A549 (cell line): ENCODE data around the gene TEAD3. TPM values are rescaled to one million over a fixed set of nuclear protein-coding genes. Genes with fewer than 3 reads are reported as not detected.

Experiments
- ATAC-seq, 2 experiments: fragments of 200-7000 bp in 1 of 2; fragments of >200 bp in 1 of 2; cut with Nextera tagmentation in 1 of 2; cut with Tn5 transposase in 1 of 2; 3 replicates each; pipeline versions ENCODE4 v1.8.0 to v1.9.1; 2018 to 2020; ENCODE audit warnings: mild to moderate bottlenecking in 1 of 2, moderate library complexity in 1 of 2
- CTCF ChIA-PET: fragments of 300-600 bp; sonication (Branson Sonifier 250); formaldehyde crosslinking; extraction: SDS; loops from one replicate; lab custom pipeline; 2021; ENCODE audit warnings: antibody characterized with exemption, inconsistent platforms; lab: Yijun Ruan, JAX
- POLR2A ChIA-PET: fragments of 350-600 bp; formaldehyde crosslinking; extraction: SDS; loops from one replicate; lab custom pipeline; 2021; ENCODE audit warnings: antibody characterized with exemption, inconsistent platforms; lab: Yijun Ruan, JAX
- DNase-seq, 2 experiments: peaks; one replicate each; pipeline versions ENCODE4 v3.0.0 to v3.0.0-alpha.2; 2011 to 2016; ENCODE audit warnings: low read depth in 1 of 2, low spot score in 1 of 2
- FAIRE-seq: peaks from 2 replicates; lab custom pipeline; 2011; peaks lifted over from hg19 to GRCh38; lab: Jason Lieb, UNC
- H3K27ac ChIP-seq, 2 experiments: fragments of >200 bp; sonication (Bioruptor Twin); formaldehyde crosslinking; 3 replicates each; pipeline ENCODE4 v1.5.1; 2016 to 2017
- H3K4me1 ChIP-seq: fragments of >200 bp; sonication (Bioruptor Twin); formaldehyde crosslinking; 3 replicates; pipeline ENCODE4 v1.6.1; 2016
- H3K4me2 ChIP-seq: fragments of >200 bp; sonication (Bioruptor Twin); formaldehyde crosslinking; 3 replicates; pipeline ENCODE4 v1.6.1; 2016
- H3K4me3 ChIP-seq: fragments of >200 bp; sonication (Bioruptor Twin); formaldehyde crosslinking; 3 replicates; pipeline ENCODE4 v1.5.1; 2016
- H3K9me3 ChIP-seq: fragments of >200 bp; sonication (Bioruptor Twin); formaldehyde crosslinking; 3 replicates; pipeline ENCODE4 v1.6.1; 2016
- ATOH8 ChIP-seq: fragments of 250-450 bp; sonication (Bioruptor Pico); IDR thresholded peaks from 2 replicates; pipeline ENCODE4 v1.5.0; 2020; ENCODE audit warnings: low read depth, mild to moderate bottlenecking, moderate library complexity
- BHLHE40 ChIP-seq: IDR thresholded peaks from 2 replicates; pipeline ENCODE4 v1.6.1; 2012; ENCODE audit warnings: low read depth, low read length, inconsistent platforms
- CBX2 ChIP-seq: fragments of 200-600 bp; sonication (generic); IDR thresholded peaks from 2 replicates; pipeline ENCODE4 v1.6.1; 2016; ENCODE audit warnings: low read depth, mild to moderate bottlenecking, borderline replicate concordance
- CEBPB ChIP-seq, 2 experiments: fragments of >200 bp in 1 of 2; sonication (Bioruptor Twin) in 1 of 2; formaldehyde crosslinking in 1 of 2; IDR thresholded peaks; 2 replicates each; pipeline ENCODE4 v1.6.1; 2012 to 2016
- CHD4 ChIP-seq: fragments of 200-600 bp; sonication (generic); IDR thresholded peaks from 2 replicates; pipeline ENCODE4 v1.6.1; 2016; ENCODE audit warnings: antibody characterized with exemption, mild to moderate bottlenecking, borderline replicate concordance
- CTCF ChIP-seq: fragments of >200 bp; sonication (Bioruptor Twin); formaldehyde crosslinking; IDR thresholded peaks from 3 replicates; pipeline ENCODE4 v1.5.1; 2016
- E2F6 ChIP-seq: IDR thresholded peaks from 2 replicates; pipeline ENCODE4 v1.6.1; 2012; ENCODE audit warnings: low read depth, borderline replicate concordance
- EP300 ChIP-seq, 2 experiments: fragments of >200 bp; sonication (Bioruptor Twin); formaldehyde crosslinking; IDR thresholded peaks; 2 replicates in 1 of 2; 3 replicates in 1 of 2; pipeline ENCODE4 v1.6.1; 2016 to 2017
- FOSL2 ChIP-seq, 2 experiments: fragments of 450-650 bp in 1 of 2; fragments of >200 bp in 1 of 2; sonication (Bioruptor Twin) in 1 of 2; formaldehyde crosslinking; IDR thresholded peaks; 2 replicates each; pipeline versions ENCODE4 v1.5.0 to v1.6.1; 2016 to 2020; ENCODE audit warnings: mild to moderate bottlenecking in 1 of 2, moderate library complexity in 1 of 2
- GATA3 ChIP-seq: IDR thresholded peaks from 2 replicates; pipeline ENCODE4 v1.6.1; 2012; ENCODE audit warnings: borderline replicate concordance
- HDAC2 ChIP-seq: fragments of 200-600 bp; sonication (generic); IDR thresholded peaks from 2 replicates; pipeline ENCODE4 v1.6.1; 2016
- HOXB13 ChIP-seq: fragments of 250-450 bp; sonication (Bioruptor Pico); IDR thresholded peaks from 2 replicates; pipeline ENCODE4 v1.5.0; 2020; ENCODE audit warnings: low read depth, mild to moderate bottlenecking, moderate library complexity
- JUN ChIP-seq, 2 experiments: fragments of >200 bp; sonication (Bioruptor Twin); formaldehyde crosslinking; IDR thresholded peaks; 2 replicates in 1 of 2; 3 replicates in 1 of 2; pipeline ENCODE4 v1.6.1; 2016 to 2017
- KDM1A ChIP-seq: fragments of 200-600 bp; sonication (generic); IDR thresholded peaks from 2 replicates; pipeline ENCODE4 v1.6.1; 2016; ENCODE audit warnings: low read depth, mild to moderate bottlenecking
- KDM5A ChIP-seq: fragments of 200-600 bp; sonication (generic); IDR thresholded peaks from 2 replicates; pipeline ENCODE4 v1.6.1; 2016; ENCODE audit warnings: antibody characterized with exemption, mild to moderate bottlenecking
- NR3C1 ChIP-seq: fragments of >200 bp; sonication (Bioruptor Twin); formaldehyde crosslinking; IDR thresholded peaks from 3 replicates; pipeline ENCODE4 v1.6.1; 2017
- POLR2A ChIP-seq: IDR thresholded peaks from 2 replicates; pipeline ENCODE4 v1.6.1; 2012; ENCODE audit warnings: mild to moderate bottlenecking, low read length
- REST ChIP-seq: fragments of 200-600 bp; sonication (generic); IDR thresholded peaks from 2 replicates; pipeline ENCODE4 v1.6.1; 2016; ENCODE audit warnings: antibody characterized with exemption, mild to moderate bottlenecking, moderate library complexity
- ZFP36 ChIP-seq: fragments of 450-650 bp; IDR thresholded peaks from 2 replicates; pipeline ENCODE4 v1.6.1; 2014; ENCODE audit warnings: borderline replicate concordance; ENCODE audit not compliant: partially characterized antibody
- ZSCAN20 ChIP-seq: fragments of 250-450 bp; sonication (Bioruptor Pico); IDR thresholded peaks from 2 replicates; pipeline ENCODE4 v1.8.0; 2022; ENCODE audit warnings: mild to moderate bottlenecking, moderate library complexity
- WGBS: methylation state at CpG from one replicate; pipeline ENCODE4 v1.1.6; 2017; ENCODE audit errors: missing lambda C conversion rate; 5-methylcytosine and 5-hydroxymethylcytosine counted together
- polyA plus RNA-seq, 4 experiments: library from polyadenylated mRNA; depleted of rRNA in 3 of 4; stranded (reverse); fragments of >200 nt; fragmentation: RNase III in 1 of 4; extraction: RNeasy Plus Mini Kit Qiagen cat#74134 plus additional on column Dnase treatment in 1 of 4; gene quantifications; 2 replicates in 3 of 4; 3 replicates in 1 of 4; pipeline ENCODE4 v1.2.3, GENCODE V29; 2011 to 2017

TEAD3 gene
- polyA plus RNA-seq, 2 of the 4 experiments (the other 2 are of a cell fraction), result 2.1 to 4.2 TPM

GRCh38 chr6:35483893-35484645 lies 12.8 kb downstream of the TEAD3 start:
- POLR2A ChIA-PET, result no interaction called here

GRCh38 chr6:35483490-35483889 lies 13.4 kb downstream of the TEAD3 start:
- Histone ChIP-seq H3K27ac (no peak overlapping the region), H3K4me2 (no peak overlapping the region), H3K9me3 (no peaks in the 10 kb centered on the region), H3K4me3 (no peak overlapping the region), H3K4me1 (peaks cover 24% of the 10 kb centered on the region)
- DNase-seq (no peak), FAIRE-seq (no peak), ATAC-seq (no peak)
- no peak for TF ChIP-seq ATOH8 (CRISPR knock-in tag)
- TF ChIP-seq KDM5A, result no peak
- no peak for TF ChIP-seq KDM1A
- CTCF ChIA-PET, result interaction anchor here (0.5 to 1.1 kb wide), 4 partner anchors 8 to 769 kb away, joined by 3 to 4 read pairs (median 3); no protein-coding TSS in a partner anchor
- POLR2A ChIA-PET, result no interaction called here
- WGBS, result 94% methylated on average over 2 of the region's 3 CpGs

More at GRCh38 chr6:35483893-35484645, 12.8 kb downstream of the TEAD3 start:
- CTCF ChIA-PET, result interaction anchor here (0.5 to 1.1 kb wide), 6 partner anchors 8 to 770 kb away, joined by 3 to 4 read pairs (median 3); partner anchors contain the start of gene PPARD
- Histone ChIP-seq H3K4me3 (no peak overlapping the region), H3K27ac (no peak overlapping the region; a peak in 1 of 6 replicates), H3K9me3 (no peaks in the 10 kb centered on the region), H3K4me2 (no peak overlapping the region), H3K4me1 (peaks cover 25% of the 10 kb centered on the region)
- DNase-seq (no peak), ATAC-seq (no peak), FAIRE-seq (no peak)
- TF ChIP-seq HOXB13 (CRISPR knock-in tag) (no peak), GATA3 (no peak), ZFP36 (peak; percentile 42)
- 93% methylated on average over 10 of the region's 13 CpGs for WGBS

- H3K4me1 ChIP-seq, result peaks cover 20% of the 10 kb centered on the region
- DNase-seq (no peak), FAIRE-seq (no peak), ATAC-seq (no peak)
- ChIA-PET POLR2A (no interaction called here), CTCF (interaction anchor here (1.1 kb wide), 1 partner anchor 9 kb away, joined by 4 read pairs; no protein-coding TSS in a partner anchor)
- TF ChIP-seq HOXB13 (CRISPR knock-in tag) (no peak), HDAC2 (no peak), BHLHE40 (no peak), CHD4 (no peak), KDM5A (no peak), CBX2 (no peak), CTCF (no peak), REST (no peak), EP300 (IDR thresholded peaks at IDR 0.05) (no peak), NR3C1 (no peak), POLR2A (no peak), ZSCAN20 (no peak), FOSL2 (IDR thresholded peaks at IDR 0.05) (no peak), FOSL2 (CRISPR knock-in tag; IDR thresholded peaks at IDR 0.05) (no peak), JUN (IDR thresholded peaks at IDR 0.05) (no peak), ATOH8 (CRISPR knock-in tag) (no peak), CEBPB (IDR thresholded peaks at IDR 0.05) (no peak), E2F6 (no peak)
- no peak overlapping the region for H3K4me3 ChIP-seq
- H3K4me2 ChIP-seq, result no peak overlapping the region
- H3K9me3 ChIP-seq, result no peaks in the 10 kb centered on the region
- H3K27ac ChIP-seq, result no peak overlapping the region
- WGBS, result 90% methylated on average over 4 of the region's 4 CpGs
Observed at GRCh38 chr6:35483062-35483461, 13.8 kb downstream of the TEAD3 start.
